Activated T-helper 1 cell treated with anti-CD3 and anti-CD28 coated beads, Interleukin-12 subunit alpha, Interleukin-12 subunit beta, Interleukin-2, Interleukin-4 antibody, amounts not matched to agents 30 ng/mL and 10 ng/mL and 1 ng/mL, durations not matched to agents 14 hours and 24 hours and 36 hours (primary cell): ENCODE measurements around the gene DYNLL2. TPM values are rescaled to one million over a fixed set of nuclear protein-coding genes. Genes with fewer than 3 reads are reported as not detected.
"Not testable (repeated sequence)": the region's sequence is repeated elsewhere in the genome, so short reads cannot be mapped to it uniquely, and the experiment has no call there.

Experiments used
- DNase-seq: peaks from one replicate; pipeline ENCODE4 v3.0.0; 2021; ENCODE audit warnings: low spot score
- H3K27ac Mint-ChIP-seq: one replicate; pipeline ENCODE4 v1.8.0; 2021; ENCODE audit warnings: mild to moderate bottlenecking, mixed read lengths
- H3K27me3 Mint-ChIP-seq: one replicate; pipeline ENCODE4 v1.8.0; 2022; ENCODE audit warnings: mild to moderate bottlenecking, moderate library complexity, mixed read lengths; ENCODE audit not compliant: insufficient read depth
- H3K36me3 Mint-ChIP-seq: one replicate; pipeline ENCODE4 v1.8.0; 2021; ENCODE audit warnings: low read depth, mixed read lengths
- H3K4me1 Mint-ChIP-seq: one replicate; pipeline ENCODE4 v1.8.0; 2021; ENCODE audit warnings: low read depth, mixed read lengths
- H3K4me3 Mint-ChIP-seq: one replicate; pipeline ENCODE4 v1.8.0; 2021; ENCODE audit warnings: mild to moderate bottlenecking, moderate library complexity, mixed read lengths
- H3K9me3 Mint-ChIP-seq: one replicate; pipeline ENCODE4 v1.8.0; 2021; ENCODE audit warnings: mixed read lengths
- intact Hi-C: fragments of 100-400 bp; cut with micrococcal nuclease; formaldehyde crosslinking; loops from one replicate; pipeline ENCODE4 v1.15.1; 2024
- total RNA-seq: library from RNA; stranded (reverse); gene quantifications from 2 replicates; pipeline ENCODE4 v1.2.3, GENCODE V29; 2022

Gene DYNLL2
- 35.8 and 37.6 TPM in 2 replicates for total RNA-seq

DNA sequence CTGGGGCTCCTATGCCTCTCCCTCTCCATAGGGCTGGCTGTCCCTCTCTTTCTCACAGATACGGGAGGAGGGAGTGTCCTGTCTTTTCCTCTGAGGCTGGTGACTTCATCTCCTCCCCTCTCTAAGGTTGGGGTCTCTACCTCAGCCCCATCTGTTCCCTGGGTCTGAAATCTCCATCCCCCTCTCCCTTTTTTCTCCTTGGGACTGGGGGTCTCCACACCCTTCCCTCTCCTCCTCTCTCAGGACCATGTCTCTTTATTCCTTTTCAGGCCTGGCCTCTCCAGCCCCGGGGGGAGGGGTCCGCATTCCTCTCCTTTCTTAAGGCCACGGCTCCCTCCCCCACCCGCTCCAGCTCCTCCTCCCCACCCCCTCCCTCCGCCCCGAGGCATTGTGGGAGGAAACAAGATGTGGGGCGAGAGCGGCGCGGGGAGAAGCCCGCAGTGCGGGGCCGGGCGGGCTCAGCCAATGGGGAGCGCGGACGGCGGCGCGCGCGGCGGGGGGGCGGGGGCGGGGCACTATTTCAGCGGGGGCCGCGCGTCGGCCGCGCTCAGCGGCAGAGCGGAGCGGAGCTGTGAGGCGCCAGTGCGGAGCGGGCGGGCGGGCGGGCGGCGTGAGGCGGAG, at the start of gene DYNLL2:
TSS of gene DYNLL2 (plus strand) at position 550 of the 621 bp plus-strand sequence. CDS start 3,672 bp downstream, outside the sequence.
- peak; percentile 84 for DNase-seq
- peak within 1 kb of the TSS; percentile 78 for H3K27ac Mint-ChIP-seq
- peak within 1 kb of the TSS; percentile 90 for H3K4me3 Mint-ChIP-seq
- H3K36me3 Mint-ChIP-seq, result peaks cover 27% of the 10 kb centered on the region
- peaks cover 25% of the 10 kb centered on the region for H3K27me3 Mint-ChIP-seq
- H3K4me1 Mint-ChIP-seq, result peaks cover 32% of the 10 kb centered on the region
- intact Hi-C loops, result loop anchor here (1.0 to 5.0 kb wide), 7 partner anchors 96 to 998 kb away; partner anchors contain the start of genes AKAP1, MKS1, MRPS23 and SUPT4H1
- no peaks in the 10 kb centered on the region for H3K9me3 Mint-ChIP-seq

DNA sequence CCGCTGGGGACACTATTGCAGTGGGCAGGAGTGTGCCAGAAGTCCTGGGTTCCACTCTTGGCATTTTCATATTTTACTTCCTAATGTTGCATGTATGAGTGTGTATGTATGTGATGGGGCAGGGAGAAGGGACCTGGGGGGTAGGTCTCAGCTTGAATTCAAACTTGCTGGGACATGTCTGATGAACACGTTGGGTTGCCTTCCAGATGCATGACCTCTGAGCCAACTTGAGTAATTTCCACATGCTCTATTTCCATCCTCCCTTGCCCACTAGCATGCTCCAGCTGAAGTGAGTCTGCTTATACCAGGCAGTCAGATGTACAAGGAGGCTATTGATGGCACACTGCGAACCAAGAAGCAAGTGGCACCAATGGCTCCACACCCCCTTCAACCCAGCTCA, 43.2 kb upstream of the DYNLL2 start:
- H3K27me3 Mint-ChIP-seq, result peaks cover 28% of the 10 kb centered on the region

DNA sequence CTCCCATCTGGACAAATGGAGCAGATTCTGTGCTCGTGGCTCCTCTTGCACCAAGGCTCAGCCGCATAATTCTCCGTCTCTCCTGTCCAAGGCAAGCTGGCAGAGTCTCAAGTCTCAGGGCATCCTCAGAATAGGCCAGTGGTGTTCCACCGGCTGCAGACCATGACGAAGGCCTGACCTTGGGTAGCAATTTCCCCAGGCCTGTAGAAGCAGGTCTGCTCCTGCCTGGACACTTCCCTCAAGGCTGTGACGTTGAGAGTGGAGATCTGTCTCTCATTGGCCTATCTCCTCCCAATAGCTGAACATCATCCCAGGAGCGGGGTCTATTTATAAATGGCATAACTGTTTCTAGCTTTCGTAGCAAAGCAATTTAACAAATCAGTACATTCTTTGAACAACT, 42.8 kb upstream of the DYNLL2 start:
- no peaks in the 10 kb centered on the region for H3K36me3 Mint-ChIP-seq
- intact Hi-C loops, result no loop called here
- H3K9me3 Mint-ChIP-seq, result no peaks in the 10 kb centered on the region
- no peak overlapping the region for H3K27ac Mint-ChIP-seq
- H3K4me1 Mint-ChIP-seq, result no peaks in the 10 kb centered on the region
- H3K27me3 Mint-ChIP-seq, result peaks cover 28% of the 10 kb centered on the region
- DNase-seq, result no peak
- H3K4me3 Mint-ChIP-seq, result no peak overlapping the region

More for the DNA sequence above, 43.2 kb upstream of the DYNLL2 start:
- Mint-ChIP-seq H3K36me3 (no peaks in the 10 kb centered on the region), H3K9me3 (no peaks in the 10 kb centered on the region), H3K4me3 (no peak overlapping the region), H3K27ac (no peak overlapping the region), H3K4me1 (no peaks in the 10 kb centered on the region)
- DNase-seq, result no peak
- intact Hi-C loops, result no loop called here

DNA sequence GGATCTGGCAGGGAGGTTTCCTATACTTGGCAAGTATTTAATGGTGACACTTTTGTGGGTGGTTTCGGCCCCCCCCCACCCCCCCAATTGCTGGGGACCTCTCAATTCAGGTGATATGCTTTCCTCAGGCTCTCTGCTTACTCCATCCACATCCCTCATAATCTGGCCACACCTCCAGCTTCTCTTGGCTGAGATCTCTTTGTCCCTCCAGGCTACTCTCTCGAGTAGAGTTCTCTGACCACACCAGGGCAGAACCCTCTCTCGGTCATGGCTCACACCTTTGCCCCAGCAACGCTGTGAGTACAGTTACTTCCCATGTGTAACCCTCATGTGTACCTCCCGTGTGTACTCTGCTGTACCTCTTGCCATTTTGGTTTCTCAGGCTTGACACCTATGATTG, 42.1 kb upstream of the DYNLL2 start:
- Mint-ChIP-seq H3K4me1 (no peaks in the 10 kb centered on the region), H3K9me3 (no peaks in the 10 kb centered on the region), H3K27me3 (peaks cover 33% of the 10 kb centered on the region), H3K4me3 (no peak overlapping the region), H3K27ac (no peak overlapping the region), H3K36me3 (no peaks in the 10 kb centered on the region)
- intact Hi-C loops, result no loop called here
- DNase-seq, result no peak

DNA sequence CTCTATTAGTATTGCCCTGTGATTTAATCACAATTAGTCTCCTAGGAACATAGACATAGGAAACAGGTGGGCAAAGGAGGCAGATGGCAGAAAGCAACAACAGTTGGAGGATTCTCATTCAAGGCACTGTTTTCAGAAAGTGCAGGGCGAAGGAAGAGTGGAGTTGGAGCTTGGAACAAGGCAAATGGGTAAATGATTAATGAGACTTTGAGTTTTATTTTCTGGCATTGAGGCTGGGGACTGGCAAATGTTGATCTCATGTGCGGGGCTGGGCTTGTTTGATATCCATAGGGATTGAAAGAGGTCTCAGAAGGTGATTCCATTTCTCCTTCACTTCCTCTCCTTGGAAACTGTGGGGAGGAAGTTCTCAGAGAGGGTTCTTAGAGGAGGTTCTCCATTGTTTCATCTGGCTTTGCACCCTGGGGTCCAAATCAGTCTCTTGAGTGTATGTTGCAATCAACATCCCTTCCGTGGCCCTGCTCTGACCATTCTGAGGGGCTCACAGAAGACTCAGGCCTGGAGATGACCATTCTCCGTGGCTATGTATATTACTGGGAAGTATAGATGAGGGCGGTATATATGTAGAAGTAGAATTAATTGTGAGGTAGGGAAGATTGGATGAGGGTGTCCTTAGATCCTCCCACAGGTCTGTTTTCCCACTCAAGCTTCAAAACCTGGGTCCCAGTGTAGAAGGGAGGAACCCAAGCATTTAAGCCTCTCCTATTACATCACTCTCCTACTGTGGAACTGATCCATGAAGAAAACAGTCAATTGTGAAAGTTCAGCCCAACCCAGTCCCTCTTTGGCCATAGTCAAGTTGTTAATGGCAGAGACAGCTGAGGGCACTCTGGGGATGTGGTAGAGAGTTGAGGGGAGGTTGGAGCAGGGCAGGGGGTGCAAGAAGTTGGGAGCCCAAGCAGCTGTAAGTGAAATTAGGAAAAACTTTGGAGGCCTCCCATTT, 39.7 kb upstream of the DYNLL2 start:
- H3K27me3 Mint-ChIP-seq, result peaks cover 32% of the 10 kb centered on the region

DNA sequence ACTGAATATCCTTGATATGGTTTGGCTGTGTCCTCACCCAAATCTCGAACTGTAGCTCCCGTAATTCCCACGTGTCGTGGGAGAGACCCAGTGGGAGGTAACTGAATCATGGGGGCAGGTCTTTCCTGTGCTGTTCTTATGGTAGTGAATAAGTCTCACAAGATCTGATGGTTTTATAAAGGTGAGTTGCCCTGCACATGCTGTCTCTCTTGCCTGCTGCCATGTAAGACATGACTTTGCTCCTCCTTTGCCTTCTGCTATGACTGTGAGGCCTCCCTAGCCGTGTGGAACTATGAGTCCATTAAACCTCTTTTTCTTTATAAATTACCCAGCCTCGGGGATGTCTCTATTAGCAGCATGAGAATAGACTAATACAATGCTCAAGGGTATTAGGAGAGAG, 39.0 kb upstream of the DYNLL2 start:
- H3K27ac Mint-ChIP-seq, H3K9me3 Mint-ChIP-seq, H3K4me3 Mint-ChIP-seq, DNase-seq, H3K4me1 Mint-ChIP-seq, H3K36me3 Mint-ChIP-seq, intact Hi-C loops: not testable (repeated sequence)
- peaks cover 32% of the 10 kb centered on the region for H3K27me3 Mint-ChIP-seq

More for the DNA sequence above, 39.7 kb upstream of the DYNLL2 start:
- Mint-ChIP-seq H3K4me1 (no peaks in the 10 kb centered on the region), H3K4me3 (no peak overlapping the region), H3K36me3 (no peaks in the 10 kb centered on the region), H3K9me3 (no peaks in the 10 kb centered on the region), H3K27ac (no peak overlapping the region)
- no peak for DNase-seq
- intact Hi-C loops, result no loop called here

DNA sequence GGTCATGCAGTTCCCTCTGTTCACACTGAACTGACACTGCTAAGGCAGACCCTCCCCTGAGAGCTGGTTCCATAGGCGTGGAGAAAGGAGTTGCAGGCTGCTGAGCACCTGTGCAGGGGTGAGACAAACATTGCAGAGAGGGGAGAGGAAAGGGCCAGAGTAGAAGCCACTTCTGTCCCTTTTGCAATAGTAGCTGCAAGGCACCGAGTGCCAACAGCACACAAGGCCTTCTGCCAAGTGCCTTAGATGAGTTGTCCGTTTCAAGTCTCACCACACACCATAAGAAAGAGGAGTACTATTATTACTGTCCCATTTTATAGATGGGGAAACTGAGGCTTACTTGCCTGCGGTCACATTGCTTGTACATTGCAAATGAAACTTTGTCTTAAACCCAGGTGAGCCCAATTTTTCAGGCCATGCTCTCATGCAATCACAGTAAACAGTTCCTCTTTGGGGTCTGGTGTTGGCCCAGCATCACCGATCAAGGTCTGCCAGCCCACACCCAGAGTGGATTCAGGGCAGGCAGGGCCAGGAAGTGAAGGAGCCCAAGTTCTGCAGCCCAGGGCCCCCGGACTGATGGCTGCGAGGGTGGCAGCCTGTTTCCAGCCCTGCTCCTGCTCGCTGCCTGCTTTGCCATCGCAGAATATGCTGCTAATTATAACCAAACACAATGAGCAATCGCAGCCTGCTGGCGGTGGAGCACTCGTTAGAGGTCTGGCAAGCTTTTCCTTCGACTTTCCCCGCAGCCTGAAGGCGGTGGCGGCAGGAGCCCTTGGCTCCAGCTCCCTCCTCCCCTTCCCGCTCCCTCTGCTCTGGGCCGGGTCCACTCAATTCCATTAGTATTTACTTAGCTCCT, 36.8 kb upstream of the DYNLL2 start:
- H3K4me1 Mint-ChIP-seq, result no peaks in the 10 kb centered on the region
- H3K9me3 Mint-ChIP-seq, result no peaks in the 10 kb centered on the region
- intact Hi-C loops, result no loop called here
- H3K4me3 Mint-ChIP-seq, result no peak overlapping the region
- no peak overlapping the region for H3K27ac Mint-ChIP-seq
- H3K36me3 Mint-ChIP-seq, result no peaks in the 10 kb centered on the region
- peaks cover 18% of the 10 kb centered on the region for H3K27me3 Mint-ChIP-seq
- no peak for DNase-seq

DNA sequence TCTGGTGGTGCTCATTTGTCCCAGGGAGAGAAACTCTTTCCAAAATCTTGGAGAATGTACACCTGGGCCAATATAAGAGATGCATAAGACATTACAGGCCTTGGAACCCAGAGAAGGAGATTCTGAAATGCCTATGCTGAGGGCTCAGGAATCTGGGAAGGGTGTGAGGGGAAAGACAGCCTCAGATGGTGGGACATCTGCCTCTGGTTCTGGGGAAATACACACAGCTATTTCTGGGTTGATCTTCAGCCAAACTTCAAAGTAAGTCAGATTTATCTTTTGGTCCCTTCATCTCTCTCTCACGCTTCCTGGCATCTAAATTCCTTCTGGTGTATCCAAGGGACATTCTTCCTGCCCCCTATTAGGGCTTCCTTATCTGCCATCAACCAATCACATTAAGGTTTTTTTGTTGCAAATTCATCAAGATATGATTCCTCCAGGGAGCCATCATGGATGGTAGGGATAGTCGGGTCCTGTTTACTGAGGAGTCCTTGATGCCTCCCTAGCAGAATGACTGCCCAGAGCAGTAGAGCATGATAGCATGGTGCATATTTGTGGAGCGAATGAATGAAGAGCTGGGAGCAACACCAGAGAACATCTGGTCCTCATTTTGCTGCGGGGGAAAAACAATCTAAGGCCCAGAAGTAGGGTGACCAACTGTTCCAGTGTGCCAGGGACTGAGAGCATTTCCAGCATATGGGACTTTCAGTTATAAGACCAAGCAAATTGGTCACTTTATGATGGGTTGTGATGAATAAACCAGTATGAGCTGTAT, 35.7 kb upstream of the DYNLL2 start:
- Mint-ChIP-seq H3K27ac (no peak overlapping the region), H3K4me3 (no peak overlapping the region), H3K9me3 (no peaks in the 10 kb centered on the region), H3K4me1 (no peaks in the 10 kb centered on the region), H3K27me3 (peaks cover 18% of the 10 kb centered on the region), H3K36me3 (no peaks in the 10 kb centered on the region)
- DNase-seq, result no peak
- intact Hi-C loops, result no loop called here

DNA sequence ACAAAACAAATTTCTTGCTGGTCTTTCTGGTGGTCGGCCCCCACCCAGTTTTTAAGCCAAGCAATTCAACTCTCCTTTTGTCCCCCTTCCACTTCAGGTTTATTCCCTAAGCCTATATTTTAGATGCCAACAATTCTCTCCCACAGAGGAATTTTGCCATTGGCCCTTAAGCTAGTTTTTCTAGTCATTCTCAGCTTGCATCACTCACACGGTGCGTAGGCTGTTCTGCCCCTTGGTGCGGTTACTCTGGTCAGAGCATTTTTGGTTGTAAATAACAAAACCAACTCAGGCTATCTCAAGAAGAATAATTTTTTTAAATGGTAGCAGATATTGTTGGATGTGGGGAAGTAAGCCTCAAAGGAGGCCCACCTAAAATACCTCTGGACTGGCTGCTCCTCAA, 33.7 kb upstream of the DYNLL2 start:
- DNase-seq, result no peak
- H3K36me3 Mint-ChIP-seq, result no peaks in the 10 kb centered on the region
- intact Hi-C loops, result no loop called here
- peaks cover 8% of the 10 kb centered on the region for H3K27me3 Mint-ChIP-seq
- no peaks in the 10 kb centered on the region for H3K9me3 Mint-ChIP-seq
- no peak overlapping the region for H3K4me3 Mint-ChIP-seq
- H3K4me1 Mint-ChIP-seq, result peaks cover 7% of the 10 kb centered on the region
- no peak overlapping the region for H3K27ac Mint-ChIP-seq

DNA sequence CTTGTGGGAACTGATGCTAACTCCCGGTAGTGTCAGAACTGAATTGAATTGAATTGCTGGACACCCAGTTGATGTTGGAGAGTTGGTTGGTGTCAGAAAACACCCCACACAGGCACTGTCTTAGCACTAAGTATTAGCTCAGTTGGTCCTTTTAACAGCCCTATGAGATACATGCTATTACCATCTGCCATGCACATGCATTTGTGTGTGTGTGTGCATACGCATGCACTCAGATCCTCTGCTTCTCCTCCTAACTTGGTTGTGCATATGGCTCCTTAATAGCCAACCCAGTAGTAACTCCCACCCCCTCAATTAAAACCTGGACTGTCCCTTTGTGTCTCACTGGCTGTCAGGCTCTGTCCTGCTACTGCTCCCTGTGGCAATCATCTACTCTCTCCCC, 32.3 kb upstream of the DYNLL2 start:
- DNase-seq, result no peak
- Mint-ChIP-seq H3K4me3 (no peak overlapping the region), H3K4me1 (peaks cover 7% of the 10 kb centered on the region), H3K27ac (no peak overlapping the region), H3K27me3 (peaks cover 5% of the 10 kb centered on the region), H3K36me3 (no peaks in the 10 kb centered on the region), H3K9me3 (no peaks in the 10 kb centered on the region)
- intact Hi-C loops, result no loop called here

DNA sequence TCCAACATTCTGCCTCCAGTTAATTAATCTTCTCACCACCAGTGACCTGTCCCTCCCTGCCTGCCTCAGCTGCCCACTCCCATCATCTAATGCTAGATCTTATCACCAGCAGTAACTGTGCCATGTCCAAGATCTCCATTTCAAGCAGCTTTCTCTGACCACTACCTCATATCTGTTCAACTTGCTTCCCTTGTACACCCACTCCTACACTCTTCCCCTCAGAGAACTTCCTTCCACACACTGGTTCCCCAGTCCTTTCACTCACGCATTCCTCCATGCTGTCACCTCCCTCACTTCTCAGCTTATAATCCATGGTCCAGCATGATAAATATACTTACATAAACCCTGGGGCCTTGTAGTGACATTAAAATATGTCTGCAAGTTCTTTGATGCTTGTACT, 31.8 kb upstream of the DYNLL2 start:
- Mint-ChIP-seq H3K27ac (no peak overlapping the region), H3K4me3 (no peak overlapping the region), H3K36me3 (no peaks in the 10 kb centered on the region), H3K27me3 (peaks cover 2% of the 10 kb centered on the region), H3K4me1 (peaks cover 7% of the 10 kb centered on the region), H3K9me3 (no peaks in the 10 kb centered on the region)
- no peak for DNase-seq
- intact Hi-C loops, result no loop called here

DNA sequence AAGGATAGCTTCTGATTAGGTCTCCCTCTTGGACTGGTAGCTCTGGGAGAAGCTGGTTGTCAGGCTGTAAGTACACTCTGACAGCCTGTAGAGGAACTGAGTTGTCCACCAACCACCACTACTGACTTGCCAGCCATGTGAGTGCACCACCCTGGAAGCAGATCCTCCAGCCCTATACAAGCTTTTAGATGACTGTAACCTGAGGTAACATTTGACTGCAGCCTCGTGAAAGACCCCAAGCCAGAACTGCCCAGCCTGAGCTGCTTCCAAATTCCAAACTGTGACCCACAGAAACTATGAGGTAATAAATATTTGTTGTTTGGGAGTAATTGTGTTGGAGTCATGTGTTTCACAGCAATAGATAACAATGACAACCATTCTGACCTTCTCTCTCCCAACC, 30.8 kb upstream of the DYNLL2 start:
- Mint-ChIP-seq H3K9me3 (no peaks in the 10 kb centered on the region), H3K36me3 (no peaks in the 10 kb centered on the region), H3K4me3 (no peak overlapping the region), H3K27me3 (peaks cover 5% of the 10 kb centered on the region), H3K4me1 (peaks cover 7% of the 10 kb centered on the region), H3K27ac (no peak overlapping the region)
- DNase-seq, result no peak
- intact Hi-C loops, result no loop called here
